Measurements from ENCODE around the gene POP4. TPM values are rescaled to one million over a fixed set of nuclear protein-coding genes. Genes with fewer than 3 reads are reported as not detected.

Gene POP4
- total RNA-seq, 1 donor from 2014 or later, result 52.7 TPM

GRCh38 chr19:29641597-29641996, 35.5 kb downstream of the POP4 start:
- Mint-ChIP-seq H3K4me1 (ENCODE audit: low read depth) (peaks cover 2% of the 10 kb centered on the region), H3K27ac (no peak overlapping the region)

GRCh38 chr19:29643361-29643935, 37.4 kb downstream of the POP4 start:
- peaks cover 17% of the 10 kb centered on the region for H3K27me3 Mint-ChIP-seq

More at GRCh38 chr19:29641597-29641996, 35.5 kb downstream of the POP4 start:
- Mint-ChIP-seq H3K4me3 (ENCODE audit: low read depth) (no peak overlapping the region), H3K9me3 (ENCODE audit: low read depth) (no peaks in the 10 kb centered on the region), H3K27me3 (peaks cover 17% of the 10 kb centered on the region), H3K36me3 (ENCODE audit: insufficient read depth) (no peaks in the 10 kb centered on the region)
- no peak for DNase-seq (ENCODE audit: low spot score, unreplicated experiment)
- TF ChIP-seq CTCF (IDR thresholded peaks at IDR 0.05; ENCODE audit: unreplicated experiment), result no peak

GRCh38 chr19:29644210-29644609, 38.1 kb downstream of the POP4 start:
- H3K4me3 Mint-ChIP-seq (ENCODE audit: low read depth), result no peak overlapping the region
- no peak for TF ChIP-seq CTCF (IDR thresholded peaks at IDR 0.05; ENCODE audit: unreplicated experiment)
- H3K36me3 Mint-ChIP-seq (ENCODE audit: insufficient read depth), result no peaks in the 10 kb centered on the region
- no peak overlapping the region for H3K27ac Mint-ChIP-seq
- no peaks in the 10 kb centered on the region for H3K9me3 Mint-ChIP-seq (ENCODE audit: low read depth)
- DNase-seq (ENCODE audit: low spot score, unreplicated experiment), result no peak
- peaks cover 17% of the 10 kb centered on the region for H3K27me3 Mint-ChIP-seq
- peaks cover 2% of the 10 kb centered on the region for H3K4me1 Mint-ChIP-seq (ENCODE audit: low read depth)

More at GRCh38 chr19:29643361-29643935, 37.4 kb downstream of the POP4 start:
- DNase-seq (ENCODE audit: low spot score, unreplicated experiment), result no peak
- Mint-ChIP-seq H3K9me3 (ENCODE audit: low read depth) (no peaks in the 10 kb centered on the region), H3K36me3 (ENCODE audit: insufficient read depth) (no peaks in the 10 kb centered on the region), H3K4me1 (ENCODE audit: low read depth) (peaks cover 2% of the 10 kb centered on the region), H3K4me3 (ENCODE audit: low read depth) (no peak overlapping the region), H3K27ac (no peak overlapping the region)
- TF ChIP-seq CTCF (IDR thresholded peaks at IDR 0.05; ENCODE audit: unreplicated experiment), result no peak

DNA sequence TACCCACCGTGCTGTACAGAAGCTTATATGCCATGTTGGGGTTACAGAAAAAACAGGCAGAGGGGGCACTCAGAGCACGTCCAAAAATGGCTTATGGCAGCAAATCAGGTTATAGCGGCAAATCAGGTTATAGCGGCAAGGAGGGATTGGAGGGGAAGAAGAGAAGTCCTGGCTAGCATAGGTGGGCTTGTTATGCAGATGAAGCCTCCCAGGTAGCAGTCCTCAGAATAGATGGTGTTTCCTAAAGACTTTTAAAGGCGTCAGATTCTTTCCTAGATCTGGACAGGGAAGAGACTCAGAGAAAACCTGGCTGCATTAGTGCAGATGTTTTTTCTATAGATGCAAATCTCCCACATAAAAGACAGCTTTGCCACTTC, 39.4 kb downstream of the POP4 start:
- no peak for DNase-seq (ENCODE audit: low spot score, unreplicated experiment)
- H3K4me1 Mint-ChIP-seq (ENCODE audit: low read depth), result peaks cover 4% of the 10 kb centered on the region
- no peak overlapping the region for H3K27ac Mint-ChIP-seq
- peaks cover 17% of the 10 kb centered on the region for H3K27me3 Mint-ChIP-seq
- no peaks in the 10 kb centered on the region for H3K36me3 Mint-ChIP-seq (ENCODE audit: insufficient read depth)
- H3K4me3 Mint-ChIP-seq (ENCODE audit: low read depth), result no peak overlapping the region
- no peak for TF ChIP-seq CTCF (IDR thresholded peaks at IDR 0.05; ENCODE audit: unreplicated experiment)
- no peaks in the 10 kb centered on the region for H3K9me3 Mint-ChIP-seq (ENCODE audit: low read depth)

DNA sequence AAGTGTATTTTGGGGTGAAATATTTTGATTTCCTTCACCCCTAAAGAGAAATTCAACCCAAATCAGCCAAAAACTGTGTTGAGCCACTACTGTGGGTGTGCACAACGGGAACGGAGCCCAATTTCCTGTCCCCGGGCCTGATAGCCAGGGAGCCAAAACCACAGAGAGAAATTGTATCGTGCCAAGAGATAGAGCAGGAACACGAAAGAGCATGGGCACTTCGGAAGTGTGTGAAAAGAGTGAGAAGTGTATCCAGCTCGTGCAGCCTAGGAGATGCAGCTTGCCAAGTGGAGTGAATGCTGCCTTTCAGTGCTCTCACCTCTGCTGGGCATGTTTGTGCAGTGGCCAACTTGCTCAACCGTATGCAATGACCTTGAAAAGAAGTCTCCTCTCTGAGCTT, 39.8 kb downstream of the POP4 start:
- TF ChIP-seq CTCF (IDR thresholded peaks at IDR 0.05; ENCODE audit: unreplicated experiment), result no peak
- Mint-ChIP-seq H3K27ac (no peak overlapping the region), H3K4me3 (ENCODE audit: low read depth) (no peak overlapping the region)

More for the DNA sequence above, 39.8 kb downstream of the POP4 start:
- H3K27me3 Mint-ChIP-seq, result peaks cover 17% of the 10 kb centered on the region
- H3K4me1 Mint-ChIP-seq (ENCODE audit: low read depth), result peaks cover 4% of the 10 kb centered on the region
- no peaks in the 10 kb centered on the region for H3K9me3 Mint-ChIP-seq (ENCODE audit: low read depth)
- no peaks in the 10 kb centered on the region for H3K36me3 Mint-ChIP-seq (ENCODE audit: insufficient read depth)
- DNase-seq (ENCODE audit: low spot score, unreplicated experiment), result no peak

All from progenitor cell of endocrine pancreas (in vitro differentiated cells).